Neural crest cell (in vitro differentiated cells): ENCODE measurements around the gene MANBA. TPM values are rescaled to one million over a fixed set of nuclear protein-coding genes. Genes with fewer than 3 reads are reported as not detected.

Source experiments
- DNase-seq: peaks from one replicate; pipeline ENCODE4 v3.0.0; 2021; ENCODE audit warnings: low read depth, mixed read lengths, low spot score
- H3K27ac Mint-ChIP-seq: one replicate; pipeline ENCODE4 v1.8.0; 2021; ENCODE audit warnings: mild to moderate bottlenecking, mixed read lengths; ENCODE audit not compliant: unreplicated experiment
- H3K27me3 Mint-ChIP-seq: 2 replicates; pipeline ENCODE4 v1.8.0; 2021; ENCODE audit warnings: low read depth, mild to moderate bottlenecking, mixed read lengths
- H3K36me3 Mint-ChIP-seq: 2 replicates; pipeline ENCODE4 v1.8.0; 2021; ENCODE audit warnings: low read depth, mild to moderate bottlenecking, mixed read lengths
- H3K4me1 Mint-ChIP-seq: 2 replicates; pipeline ENCODE4 v1.8.0; 2021; ENCODE audit warnings: mixed read lengths
- H3K4me3 Mint-ChIP-seq: one replicate; pipeline ENCODE4 v1.8.0; 2021; ENCODE audit warnings: mild to moderate bottlenecking, mixed read lengths
- H3K9me3 Mint-ChIP-seq: 2 replicates; pipeline ENCODE4 v1.8.0; 2021; ENCODE audit warnings: mixed read lengths
- total RNA-seq: library from RNA; stranded (reverse); gene quantifications from 2 replicates; pipeline ENCODE4 v1.2.1, GENCODE V29; 2021
- TF ChIP-seq, protein P1 (sequence below): fragments of 200-600 bp; sonication (generic); conservative IDR thresholded peaks from 2 replicates; pipeline ENCODE4 v1.5.0; 2021; ENCODE audit warnings: antibody characterized with exemption, mild to moderate bottlenecking

MANBA gene
- total RNA-seq, 1 donor from 2014 or later: 18.4 TPM

DNA sequence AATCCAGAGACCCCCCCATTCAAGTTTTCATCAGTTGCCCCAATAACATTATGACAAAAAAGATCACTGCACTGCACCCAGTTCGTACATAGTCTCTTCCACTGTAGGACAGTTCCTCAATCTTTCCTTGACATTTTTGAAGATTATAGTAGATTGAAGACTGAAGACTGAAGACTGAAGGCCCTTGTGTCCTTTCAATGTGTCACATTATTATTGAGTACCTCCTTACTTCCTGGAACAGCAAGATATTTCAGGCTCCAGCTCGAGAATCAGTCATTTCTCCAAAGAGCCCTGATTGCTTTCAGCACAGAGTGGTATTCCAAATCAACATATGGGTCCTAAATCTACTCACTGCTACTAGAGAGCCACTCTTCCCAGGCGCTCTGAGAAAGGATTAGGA, 75.0 kb downstream of the MANBA start:
- Mint-ChIP-seq H3K4me3 (no peak overlapping the region), H3K27ac (no peak overlapping the region), H3K4me1 (no peaks in the 10 kb centered on the region), H3K9me3 (no peaks in the 10 kb centered on the region), H3K36me3 (no peaks in the 10 kb centered on the region), H3K27me3 (no peaks in the 10 kb centered on the region)
- no peak for DNase-seq
- TF ChIP-seq, protein P1, sequence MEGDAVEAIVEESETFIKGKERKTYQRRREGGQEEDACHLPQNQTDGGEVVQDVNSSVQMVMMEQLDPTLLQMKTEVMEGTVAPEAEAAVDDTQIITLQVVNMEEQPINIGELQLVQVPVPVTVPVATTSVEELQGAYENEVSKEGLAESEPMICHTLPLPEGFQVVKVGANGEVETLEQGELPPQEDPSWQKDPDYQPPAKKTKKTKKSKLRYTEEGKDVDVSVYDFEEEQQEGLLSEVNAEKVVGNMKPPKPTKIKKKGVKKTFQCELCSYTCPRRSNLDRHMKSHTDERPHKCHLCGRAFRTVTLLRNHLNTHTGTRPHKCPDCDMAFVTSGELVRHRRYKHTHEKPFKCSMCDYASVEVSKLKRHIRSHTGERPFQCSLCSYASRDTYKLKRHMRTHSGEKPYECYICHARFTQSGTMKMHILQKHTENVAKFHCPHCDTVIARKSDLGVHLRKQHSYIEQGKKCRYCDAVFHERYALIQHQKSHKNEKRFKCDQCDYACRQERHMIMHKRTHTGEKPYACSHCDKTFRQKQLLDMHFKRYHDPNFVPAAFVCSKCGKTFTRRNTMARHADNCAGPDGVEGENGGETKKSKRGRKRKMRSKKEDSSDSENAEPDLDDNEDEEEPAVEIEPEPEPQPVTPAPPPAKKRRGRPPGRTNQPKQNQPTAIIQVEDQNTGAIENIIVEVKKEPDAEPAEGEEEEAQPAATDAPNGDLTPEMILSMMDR: no peak

DNA sequence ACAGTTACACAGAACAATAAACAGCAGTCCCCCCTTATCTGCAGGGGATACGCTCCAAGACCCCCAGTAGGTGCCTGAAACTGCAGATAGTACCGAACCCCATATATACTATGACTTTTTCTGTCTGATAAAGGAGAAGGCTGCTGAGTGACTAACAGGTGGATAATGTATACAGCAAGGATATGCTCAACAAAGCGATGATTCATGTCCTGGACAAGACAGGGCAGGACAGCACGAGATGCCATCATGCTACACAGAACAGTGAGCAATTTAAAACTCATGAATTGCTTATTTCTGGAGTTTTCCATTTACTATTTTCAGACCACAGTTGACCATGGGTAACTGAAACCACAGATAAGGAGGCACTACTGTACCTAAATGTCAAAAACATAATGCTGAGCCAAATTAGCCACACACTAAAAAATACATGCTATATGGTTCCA, 76.1 kb downstream of the MANBA start:
- no peaks in the 10 kb centered on the region for H3K27me3 Mint-ChIP-seq
- no peak overlapping the region for H3K27ac Mint-ChIP-seq
- H3K4me1 Mint-ChIP-seq: no peaks in the 10 kb centered on the region
- no peak for DNase-seq
- TF ChIP-seq, protein P1: no peak
- H3K9me3 Mint-ChIP-seq: no peaks in the 10 kb centered on the region
- H3K4me3 Mint-ChIP-seq: no peak overlapping the region
- H3K36me3 Mint-ChIP-seq: no peaks in the 10 kb centered on the region

DNA sequence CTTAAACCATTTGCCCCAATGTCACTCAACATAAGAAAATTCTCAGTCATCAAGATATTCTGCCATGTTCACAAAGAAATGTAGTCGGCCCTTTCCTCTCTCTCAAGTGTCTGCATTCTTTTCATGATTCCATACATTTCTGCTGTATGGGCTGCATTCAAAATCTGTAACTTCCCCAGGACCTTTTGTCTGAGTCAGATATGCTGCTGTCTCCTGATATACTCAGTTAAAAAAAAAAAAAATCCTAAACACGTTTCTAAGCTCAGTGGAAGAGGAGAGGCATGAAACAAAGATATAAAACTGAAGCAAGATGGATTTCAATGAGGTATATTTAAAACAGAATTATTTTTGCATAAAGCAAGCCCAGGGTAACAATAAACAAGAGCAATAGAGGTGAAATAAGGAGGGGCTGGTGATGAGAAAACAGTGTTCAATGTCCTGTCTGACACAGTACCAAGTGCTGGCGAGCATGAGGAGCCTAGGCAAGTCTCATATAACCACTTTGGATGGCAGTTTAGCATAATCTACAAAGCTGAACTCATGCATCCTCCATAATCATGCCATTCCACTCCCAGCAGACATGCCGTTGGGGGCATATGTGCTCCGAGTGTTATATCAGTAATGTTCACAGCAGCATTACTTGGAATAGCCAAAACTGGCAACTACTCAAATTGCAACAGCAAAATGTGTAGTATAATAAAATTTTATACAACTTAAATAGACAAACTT, 76.7 kb downstream of the MANBA start:
- Mint-ChIP-seq H3K27ac (no peak overlapping the region), H3K9me3 (no peaks in the 10 kb centered on the region), H3K4me1 (peaks cover 1% of the 10 kb centered on the region), H3K36me3 (no peaks in the 10 kb centered on the region), H3K4me3 (no peak overlapping the region), H3K27me3 (no peaks in the 10 kb centered on the region)
- TF ChIP-seq, protein P1: no peak
- no peak for DNase-seq

DNA sequence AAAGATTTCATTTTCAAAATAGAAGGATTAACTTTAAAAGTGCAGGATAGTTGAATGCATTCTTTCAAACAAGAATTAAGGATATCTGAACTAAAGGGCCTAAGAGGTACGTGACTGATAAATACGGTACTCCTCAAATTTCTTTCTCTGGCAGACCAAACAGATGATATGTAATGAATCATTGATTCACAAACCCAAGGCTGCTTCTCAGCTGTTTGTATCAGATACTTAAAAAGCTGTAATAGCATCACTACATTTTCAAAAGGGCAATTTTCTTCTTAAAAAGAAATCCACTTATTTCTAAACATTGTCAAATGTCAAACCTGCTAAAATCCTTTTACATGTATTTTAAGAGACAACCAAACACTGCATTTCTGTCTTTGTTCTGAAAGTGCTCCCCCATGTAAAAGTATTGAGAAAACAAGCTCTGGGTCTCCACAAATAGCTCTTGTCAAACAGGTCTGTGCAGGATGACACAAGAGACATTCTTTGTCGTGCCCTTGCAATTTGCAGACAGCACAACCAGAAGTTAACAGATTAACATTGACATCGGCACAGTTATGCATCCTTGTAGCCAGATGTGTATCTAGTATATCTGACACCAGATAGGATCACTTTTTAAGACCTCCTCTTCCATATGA, 82.0 kb downstream of the MANBA start:
- Mint-ChIP-seq H3K4me1 (peaks cover 5% of the 10 kb centered on the region), H3K27me3 (no peaks in the 10 kb centered on the region), H3K9me3 (no peaks in the 10 kb centered on the region), H3K4me3 (no peak overlapping the region), H3K27ac (no peak overlapping the region), H3K36me3 (no peaks in the 10 kb centered on the region)
- DNase-seq: no peak
- TF ChIP-seq, protein P1: no peak

DNA sequence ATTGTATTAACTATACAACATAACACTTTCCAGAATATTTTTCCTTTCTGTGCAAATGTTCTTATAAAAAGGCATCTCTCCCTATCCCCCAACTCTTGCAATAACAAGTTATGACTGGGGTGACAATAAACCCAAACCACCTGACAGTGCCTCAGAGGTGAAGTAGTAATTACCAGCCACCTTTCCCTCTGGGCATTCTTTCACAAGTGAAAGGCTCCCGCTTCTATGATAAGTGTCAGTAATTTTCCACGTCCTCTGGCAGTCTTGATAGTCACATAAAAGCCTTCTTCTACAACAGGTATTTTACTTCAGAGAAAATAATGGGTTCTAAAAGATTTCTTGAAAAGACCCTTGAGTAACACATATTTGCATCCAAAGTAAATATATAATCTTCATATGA, 82.7 kb downstream of the MANBA start:
- H3K27ac Mint-ChIP-seq: no peak overlapping the region
- H3K4me3 Mint-ChIP-seq: no peak overlapping the region
- peaks cover under 1% of the 10 kb centered on the region for H3K36me3 Mint-ChIP-seq
- H3K27me3 Mint-ChIP-seq: no peaks in the 10 kb centered on the region
- H3K4me1 Mint-ChIP-seq: peaks cover 5% of the 10 kb centered on the region
- no peaks in the 10 kb centered on the region for H3K9me3 Mint-ChIP-seq
- no peak for DNase-seq
- TF ChIP-seq, protein P1: no peak
